Middle frontal gyrus (tissue), 1 donor: Measurements from ENCODE around the gene KRCC1.

ENCODE experiments used
- DNase-seq: peaks from one replicate; pipeline ENCODE4 v3.0.0-alpha.2; 2015; ENCODE audit warnings: low spot score; ENCODE audit errors: extremely low spot score

KRCC1 gene

GRCh38 chr2:88055371-88056128, at the start of gene KRCC1:
KRCC1 (minus strand) TSS chr2:88055783; CDS start chr2:88028563, 27,220 bp downstream.
- peak; percentile 92 for DNase-seq

GRCh38 chr2:88100489-88100858, 44.9 kb upstream of the KRCC1 start:
- DNase-seq = no peak

DNA sequence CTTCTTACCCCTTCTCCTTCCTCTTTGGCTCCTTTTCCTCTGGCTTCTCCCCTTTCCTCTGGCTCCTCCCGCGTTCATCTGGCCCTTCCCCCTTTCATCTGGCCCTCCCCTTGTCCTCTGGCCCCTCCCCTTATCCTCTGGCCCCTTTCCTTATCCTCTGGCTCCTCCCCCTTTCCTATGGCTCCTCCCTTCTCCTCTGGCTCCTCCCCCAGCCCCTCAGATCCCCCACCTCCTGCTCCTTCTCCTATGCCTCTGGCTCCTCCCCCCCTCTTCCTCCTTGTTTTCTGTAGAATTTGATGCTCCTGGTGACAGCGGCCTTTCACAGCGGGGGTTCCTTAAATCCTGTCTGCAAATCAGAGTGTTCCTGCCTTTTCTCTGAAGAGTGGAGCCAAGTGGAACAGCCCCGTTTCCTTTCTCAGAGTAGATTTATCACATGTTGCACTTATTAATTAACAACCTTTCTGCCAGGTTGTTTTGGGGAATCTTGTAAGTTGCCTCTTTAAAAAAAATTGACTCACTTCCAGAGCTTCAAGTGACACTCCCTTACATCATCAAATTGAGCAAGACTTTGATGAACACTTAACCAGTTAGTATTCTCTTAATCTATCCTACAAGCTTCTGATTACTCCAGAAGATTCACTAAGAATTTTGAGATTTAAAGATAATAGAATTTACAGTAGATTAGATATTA, 44.4 kb upstream of the KRCC1 start:
- DNase-seq = no peak

GRCh38 chr2:88098558-88098900, 42.9 kb upstream of the KRCC1 start:
- no peak for DNase-seq

- no peak for DNase-seq
These were observed 42.4 kb upstream of the KRCC1 start for GRCh38 chr2:88097891-88098557.

DNA sequence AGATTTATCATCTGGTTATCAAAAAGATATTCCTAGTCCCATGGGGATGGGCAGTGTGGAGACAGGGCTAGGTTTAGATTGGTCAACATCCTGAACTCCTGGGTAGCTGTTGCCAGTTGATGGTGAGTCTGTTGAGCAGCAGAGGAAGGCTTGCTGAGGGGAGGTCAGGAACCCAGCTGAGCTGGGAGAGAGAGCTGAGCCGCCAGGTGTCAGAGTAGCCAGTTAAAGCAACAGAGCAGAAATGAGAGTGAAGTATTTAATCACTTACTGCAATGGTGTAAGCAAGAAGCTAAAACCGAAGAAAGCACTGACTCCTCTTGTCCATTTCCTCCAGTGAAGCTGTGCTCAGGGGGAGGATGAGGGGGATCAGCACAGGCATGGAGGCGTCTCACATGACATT, 41.6 kb upstream of the KRCC1 start:
- no peak for DNase-seq

- DNase-seq = no peak
These were observed 41.1 kb upstream of the KRCC1 start for GRCh38 chr2:88096708-88097107.

DNA sequence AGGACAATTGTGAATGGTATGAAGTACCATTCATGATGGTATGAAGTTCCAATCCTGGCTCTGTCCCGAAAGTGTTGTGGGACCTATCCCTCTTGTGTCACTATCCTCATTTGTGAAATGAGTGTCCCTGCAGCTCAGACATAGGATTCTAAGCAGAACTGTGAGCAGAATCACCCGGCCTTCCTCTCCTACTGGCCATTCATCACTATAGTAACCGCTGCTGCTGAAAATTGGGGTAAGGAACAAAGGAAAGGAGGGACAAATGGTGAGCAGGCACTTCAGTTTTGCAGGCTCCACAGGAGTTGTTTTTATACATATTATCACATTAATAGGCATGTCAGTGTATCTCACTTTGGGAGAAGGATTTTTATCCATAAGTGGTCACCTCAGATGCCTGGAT, 39.4 kb upstream of the KRCC1 start:
- no peak for DNase-seq

DNA sequence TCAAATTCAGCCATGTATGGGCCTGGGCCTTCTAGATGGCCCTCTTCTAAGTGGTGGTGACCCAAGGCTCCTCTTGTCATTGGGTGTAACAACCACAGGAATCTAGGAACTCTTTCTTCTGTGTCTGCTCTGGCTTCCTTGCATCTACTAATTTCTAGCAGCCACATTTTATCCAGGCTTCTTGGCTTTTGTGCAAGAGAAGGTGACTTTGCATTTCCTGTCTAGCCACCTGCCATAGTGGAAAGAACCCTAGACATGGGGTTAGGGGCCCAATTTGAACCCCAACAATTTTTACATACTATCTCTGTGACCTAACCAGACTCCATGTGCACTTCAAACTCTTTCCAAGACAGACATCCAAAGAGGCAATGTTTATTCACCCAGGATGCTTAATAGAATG, 37.2 kb upstream of the KRCC1 start:
- DNase-seq = no peak

- no peak for DNase-seq
These were observed 36.4 kb upstream of the KRCC1 start for GRCh38 chr2:88091943-88092342.

- DNase-seq = peak; percentile 27
These were observed 35.1 kb upstream of the KRCC1 start for GRCh38 chr2:88090446-88091283.

DNA sequence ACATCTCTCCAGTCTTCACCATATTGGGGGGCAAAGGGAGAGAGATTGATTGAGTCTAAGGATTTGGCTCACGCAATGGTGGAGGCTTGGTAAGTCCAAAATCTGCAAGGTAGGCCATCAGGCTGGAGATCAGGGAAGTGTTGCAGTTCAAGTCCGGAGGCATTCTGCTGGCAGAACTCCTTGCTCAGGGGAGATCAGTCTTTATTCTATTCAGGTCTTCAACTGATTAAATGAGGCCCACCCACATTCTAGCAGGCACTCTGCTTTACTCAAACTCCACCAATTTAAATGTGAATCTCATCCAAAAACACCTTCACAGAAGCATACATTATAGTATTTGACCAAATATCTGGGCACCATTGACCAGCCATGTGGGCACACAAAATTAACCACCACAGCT, 33.4 kb upstream of the KRCC1 start:
- no peak for DNase-seq

- no peak for DNase-seq
These were observed 32.2 kb upstream of the KRCC1 start for GRCh38 chr2:88087763-88088162.

DNA sequence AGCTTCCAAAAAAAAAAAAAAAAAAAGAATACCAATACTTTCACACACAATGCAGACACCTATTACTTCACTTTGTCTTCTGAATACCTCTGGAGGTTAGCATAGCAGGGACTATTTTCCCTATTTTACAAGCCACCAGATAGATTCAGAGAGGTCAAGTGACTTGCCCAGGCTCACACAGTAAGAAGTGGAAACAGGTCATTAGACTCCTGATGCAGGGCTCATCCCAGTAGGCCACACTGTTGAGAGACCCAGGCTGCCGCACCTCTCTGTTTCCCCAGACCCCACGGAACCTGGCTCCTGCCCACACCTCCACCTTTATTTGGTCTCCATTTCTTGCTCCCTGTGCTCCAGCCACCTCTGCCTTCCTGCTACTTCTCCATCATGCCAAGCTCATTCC, 31.5 kb upstream of the KRCC1 start:
- DNase-seq = no peak

DNA sequence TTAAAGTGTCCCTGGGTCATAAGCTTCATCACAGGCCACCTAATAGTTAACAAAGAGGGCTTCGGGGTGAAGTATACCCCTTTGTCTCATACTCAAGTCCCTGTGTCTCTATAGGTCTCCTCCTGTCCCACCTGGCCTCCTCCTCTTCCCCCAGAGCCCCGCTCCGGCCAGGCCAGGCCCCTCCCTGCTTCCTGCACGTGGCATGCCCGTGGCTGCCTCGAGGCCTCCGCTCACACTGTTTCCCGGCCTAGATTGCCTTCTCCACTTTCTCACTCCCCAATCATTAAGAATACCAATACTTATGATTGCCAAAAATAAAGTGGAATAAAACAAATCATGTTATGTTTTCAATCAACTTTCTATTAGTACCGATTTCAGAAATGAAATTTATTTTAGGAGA, 30.8 kb upstream of the KRCC1 start:
- DNase-seq = no peak

GRCh38 chr2:88085602-88086001, 30.0 kb upstream of the KRCC1 start:
- no peak for DNase-seq

DNA sequence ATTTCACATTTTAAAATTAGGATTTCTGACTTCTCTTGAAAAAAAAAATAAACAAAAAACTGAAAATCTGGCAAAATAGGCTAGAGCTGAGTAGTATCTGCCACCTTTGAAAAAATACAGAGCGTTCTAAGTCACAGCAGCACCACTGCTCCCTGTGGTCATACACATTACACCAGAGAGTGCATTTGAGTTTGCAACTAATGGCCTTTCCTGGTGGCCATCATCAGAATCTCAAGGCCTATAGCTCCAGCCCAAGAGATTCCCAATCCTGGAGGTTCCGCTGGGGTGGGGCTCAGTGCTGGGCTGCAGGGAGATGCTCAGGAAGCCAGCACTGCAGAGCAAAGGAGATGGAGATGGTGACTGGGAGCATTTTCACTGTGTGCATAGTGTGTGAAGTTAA, 29.5 kb upstream of the KRCC1 start:
- no peak for DNase-seq

GRCh38 chr2:88082781-88083180, 27.2 kb upstream of the KRCC1 start:
- peak; percentile 62 for DNase-seq

GRCh38 chr2:88081924-88082608, 26.5 kb upstream of the KRCC1 start:
- DNase-seq = no peak

DNA sequence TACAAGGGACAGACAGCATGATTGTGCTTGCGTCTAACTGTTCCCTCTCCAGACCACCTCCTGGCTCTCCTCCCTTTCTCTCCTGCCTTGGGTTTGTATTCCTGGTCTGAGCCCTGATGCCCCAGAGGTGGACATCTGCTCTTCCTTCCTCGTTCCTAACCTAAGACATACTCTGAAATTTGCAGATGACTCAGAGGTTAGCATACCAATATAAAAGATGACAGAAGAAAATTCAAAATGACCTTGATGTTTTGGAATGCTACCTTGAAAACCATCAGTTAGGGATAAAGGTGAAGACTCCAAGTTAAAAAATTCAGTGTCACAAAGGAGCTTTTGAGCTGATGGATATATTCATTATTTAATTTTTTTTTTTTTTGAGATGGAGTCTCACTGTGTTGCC, 25.0 kb upstream of the KRCC1 start:
- DNase-seq = no peak

GRCh38 chr2:88078643-88079172, 23.1 kb upstream of the KRCC1 start:
- no peak for DNase-seq
